ENCODE data around the gene TRIM32.

DNA sequence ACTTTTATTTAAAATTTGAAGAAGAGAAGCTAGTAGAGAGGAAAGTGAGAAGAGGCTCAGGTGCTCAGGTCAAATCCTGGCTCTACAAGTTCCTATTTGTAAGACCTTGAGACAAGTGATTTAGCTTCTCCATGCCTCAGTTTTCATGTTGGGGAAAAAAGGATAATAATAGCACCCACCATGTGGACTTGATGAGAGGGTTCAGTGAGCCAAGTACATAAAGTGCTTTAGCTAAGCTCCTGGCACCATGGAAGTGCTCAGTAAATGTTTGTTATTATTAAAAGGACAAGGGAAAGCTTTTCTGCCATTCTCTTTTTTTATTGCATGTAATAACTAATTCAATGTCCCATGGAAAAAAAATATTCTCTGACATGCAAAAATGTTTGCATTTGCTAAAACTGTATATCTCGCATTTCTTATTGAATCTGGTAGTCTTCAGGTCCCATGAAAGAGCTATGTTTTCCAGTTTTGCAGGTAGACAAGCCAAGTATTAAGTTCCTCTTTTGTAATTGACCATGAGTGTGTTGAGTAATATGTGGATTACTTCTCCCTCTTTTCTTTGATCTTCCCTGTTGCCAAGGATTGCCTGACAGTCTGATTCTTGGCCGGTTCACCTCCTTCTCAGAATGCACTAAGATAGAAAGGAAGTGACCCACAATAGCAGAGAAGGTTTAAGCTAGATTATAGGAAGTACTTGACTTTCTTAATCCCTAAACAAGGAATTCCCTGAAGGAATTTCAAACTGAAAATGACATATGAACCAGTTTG, 45.6 kb upstream of the TRIM32 start:
- TF ChIP-seq ELF4 (IDR thresholded peaks at IDR 0.05) (no peak), SUZ12 (IDR thresholded peaks at IDR 0.05) (no peak)

Data from HEK293T (cell line).